NCI-H2196 treated with DMSO at 0.1 percent for 48 hours (cell line): ENCODE data around the gene TMEM132C.
A peak's percentile ranks its signal among the peaks of the same experiment; 100 is the strongest.
"Not testable (repeated sequence)": the region's sequence is repeated elsewhere in the genome, so short reads cannot be mapped to it uniquely, and the experiment has no call there.

Experiments used
- DNase-seq: peaks from one replicate; lab custom pipeline; 2025; ENCODE audit not compliant: unreplicated experiment; lab: John Stamatoyannopoulos, UW

TMEM132C gene

GRCh38 chr12:128267131-128267622 lies at the start of gene TMEM132C:
Gene TMEM132C, plus strand, starts transcription at chr12:128267170. Its CDS starts 233 bp downstream, at chr12:128267403.
- DNase-seq = no peak

GRCh38 chr12:128224226-128224625 lies 42.7 kb upstream of the TMEM132C start:
- DNase-seq = no peak

- no peak for DNase-seq
These were observed 38.4 kb upstream of the TMEM132C start for GRCh38 chr12:128228581-128228980.

GRCh38 chr12:128235635-128236417 lies 31.1 kb upstream of the TMEM132C start:
- no peak for DNase-seq

- DNase-seq = no peak
These were observed 30.4 kb upstream of the TMEM132C start for GRCh38 chr12:128236525-128236924.

GRCh38 chr12:128240745-128241144 lies 26.2 kb upstream of the TMEM132C start:
- DNase-seq = no peak

- no peak for DNase-seq
These were observed 21.8 kb upstream of the TMEM132C start for GRCh38 chr12:128245121-128245520.

- no peak for DNase-seq
These were observed 21.1 kb upstream of the TMEM132C start for GRCh38 chr12:128245905-128246304.

- no peak for DNase-seq
These were observed 16.9 kb upstream of the TMEM132C start for GRCh38 chr12:128250096-128250495.

GRCh38 chr12:128253829-128254228 lies 13.1 kb upstream of the TMEM132C start:
- DNase-seq = not testable (repeated sequence)

- no peak for DNase-seq
These were observed 8.0 kb upstream of the TMEM132C start for GRCh38 chr12:128258866-128259555.

- DNase-seq = peak; percentile 3
These were observed 7.4 kb upstream of the TMEM132C start for GRCh38 chr12:128259556-128260070.

GRCh38 chr12:128261757-128262156 lies 5.2 kb upstream of the TMEM132C start:
- no peak for DNase-seq

- DNase-seq = no peak
These were observed 1.4 kb upstream of the TMEM132C start for GRCh38 chr12:128265566-128265965.

- no peak for DNase-seq
These were observed 884 bp upstream of the TMEM132C start for GRCh38 chr12:128266086-128266485.

GRCh38 chr12:128266541-128267130 lies 334 bp upstream of the TMEM132C start:
- DNase-seq = no peak

- DNase-seq = no peak
These were observed 845 bp downstream of the TMEM132C start for GRCh38 chr12:128267651-128268378.

- DNase-seq = no peak
These were observed 1.5 kb downstream of the TMEM132C start for GRCh38 chr12:128268379-128268995.

- no peak for DNase-seq
These were observed 2.2 kb downstream of the TMEM132C start for GRCh38 chr12:128269181-128269591.

- no peak for DNase-seq
These were observed 9.5 kb downstream of the TMEM132C start for GRCh38 chr12:128276471-128276870.
